H9 (cell line): ENCODE results near the gene SLC29A1. TPM values are rescaled to one million over a fixed set of nuclear protein-coding genes. Genes with fewer than 3 reads are reported as not detected.

Experiments
- DNase-seq: peaks from one replicate; pipeline ENCODE4 v3.0.0-alpha.2; 2017
- H2AFZ ChIP-seq: one replicate; pipeline ENCODE4 v1.6.1; 2013; ENCODE audit warnings: mild to moderate bottlenecking, low read length, control low read depth, moderate library complexity
- H2AK5ac ChIP-seq: 2 replicates; pipeline ENCODE4 v1.6.1; 2013; ENCODE audit warnings: low read length, control low read depth, mixed read lengths; ENCODE audit not compliant: insufficient read length
- H2BK120ac ChIP-seq: one replicate; pipeline ENCODE4 v1.6.1; 2013; ENCODE audit warnings: low read depth, mild to moderate bottlenecking, low read length, control low read depth, inconsistent platforms; ENCODE audit not compliant: poor library complexity, severe bottlenecking
- H2BK12ac ChIP-seq: 2 replicates; pipeline ENCODE4 v1.6.1; 2013; ENCODE audit warnings: low read length, control low read depth, mixed read lengths, low read depth; ENCODE audit not compliant: insufficient read length
- H2BK15ac ChIP-seq: 2 replicates; pipeline ENCODE4 v1.6.1; 2013; ENCODE audit warnings: low read depth, low read length, control low read depth
- H2BK20ac ChIP-seq: one replicate; pipeline ENCODE4 v1.6.1; 2013; ENCODE audit warnings: low read depth, mild to moderate bottlenecking, low read length, control low read depth, inconsistent platforms; ENCODE audit not compliant: poor library complexity, severe bottlenecking
- H2BK5ac ChIP-seq: 2 replicates; pipeline ENCODE4 v1.6.1; 2013; ENCODE audit warnings: low read length, control low read depth, mixed read lengths; ENCODE audit not compliant: insufficient read length
- H3K14ac ChIP-seq: 2 replicates; pipeline ENCODE4 v1.6.1; 2013; ENCODE audit warnings: low read length, control low read depth; ENCODE audit not compliant: insufficient read depth
- H3K18ac ChIP-seq: 2 replicates; pipeline ENCODE4 v1.6.1; 2013; ENCODE audit warnings: low read depth, mild to moderate bottlenecking, mixed read lengths, low read length, control low read depth; ENCODE audit not compliant: insufficient read length
- H3K23ac ChIP-seq: 2 replicates; pipeline ENCODE4 v1.6.1; 2013; ENCODE audit warnings: low read length, control low read depth, mixed read lengths, low read depth; ENCODE audit not compliant: insufficient read length
- H3K23me2 ChIP-seq: 2 replicates; pipeline ENCODE4 v1.6.1; 2013; ENCODE audit warnings: low read depth, mild to moderate bottlenecking, mixed read lengths, low read length, control low read depth; ENCODE audit not compliant: insufficient read length, poor library complexity, severe bottlenecking
- H3K27ac ChIP-seq: 2 replicates; pipeline ENCODE4 v1.5.1; 2013; ENCODE audit warnings: low read length, control low read depth, mixed read lengths, low read depth; ENCODE audit not compliant: insufficient read length
- H3K27me3 ChIP-seq: 2 replicates; pipeline ENCODE4 v1.6.1; 2013; ENCODE audit warnings: low read length, control low read depth, inconsistent platforms; ENCODE audit not compliant: insufficient read depth
- H3K4ac ChIP-seq: 2 replicates; pipeline ENCODE4 v1.6.1; 2013; ENCODE audit warnings: low read depth, mild to moderate bottlenecking, control low read depth, inconsistent platforms, low read length, moderate library complexity
- H3K4me1 ChIP-seq: 2 replicates; pipeline ENCODE4 v1.6.1; 2013; ENCODE audit warnings: low read length, control low read depth, inconsistent platforms; ENCODE audit not compliant: insufficient read depth
- H3K4me2 ChIP-seq: 2 replicates; pipeline ENCODE4 v1.6.1; 2013; ENCODE audit warnings: low read length, control low read depth, mixed read lengths; ENCODE audit not compliant: insufficient read length, insufficient read depth
- H3K56ac ChIP-seq: 2 replicates; pipeline ENCODE4 v1.6.1; 2013; ENCODE audit warnings: low read depth, mild to moderate bottlenecking, mixed read lengths, low read length, control low read depth; ENCODE audit not compliant: insufficient read length
- H3K79me1 ChIP-seq: 2 replicates; pipeline ENCODE4 v1.6.1; 2013; ENCODE audit warnings: low read depth, mild to moderate bottlenecking, moderate library complexity, low read length, control low read depth, inconsistent platforms; ENCODE audit not compliant: insufficient read depth, poor library complexity, severe bottlenecking
- H3K79me2 ChIP-seq: 2 replicates; pipeline ENCODE4 v1.6.1; 2013; ENCODE audit warnings: low read length, control low read depth, inconsistent platforms; ENCODE audit not compliant: insufficient read depth
- H3K9ac ChIP-seq: 2 replicates; pipeline ENCODE4 v1.6.1; 2013; ENCODE audit warnings: low read length, control low read depth, mixed read lengths; ENCODE audit not compliant: insufficient read length; ENCODE audit errors: extremely low read depth
- H3K9me3 ChIP-seq: one replicate; pipeline ENCODE4 v1.6.1; 2013; ENCODE audit warnings: low read depth, low read length, inconsistent platforms; ENCODE audit not compliant: control insufficient read depth
- H3T11ph ChIP-seq: one replicate; pipeline ENCODE4 v1.6.1; 2013; ENCODE audit warnings: mild to moderate bottlenecking, low read length, control low read depth, inconsistent platforms
- H4K20me1 ChIP-seq: one replicate; pipeline ENCODE4 v1.6.1; 2013; ENCODE audit not compliant: control insufficient read depth, insufficient read length, insufficient read depth
- H4K5ac ChIP-seq: 2 replicates; pipeline ENCODE4 v1.6.1; 2013; ENCODE audit warnings: low read depth, mild to moderate bottlenecking, mixed read lengths, low read length, control low read depth; ENCODE audit not compliant: insufficient read length
- H4K8ac ChIP-seq: replicated peaks from 2 replicates; pipeline ENCODE4 v1.6.1; 2013; ENCODE audit warnings: low read length, control low read depth, mixed read lengths, low read depth; ENCODE audit not compliant: insufficient read length
- H4K91ac ChIP-seq: 2 replicates; pipeline ENCODE4 v1.6.1; 2013; ENCODE audit warnings: low read depth, mild to moderate bottlenecking, moderate library complexity, mixed read lengths, low read length, control low read depth; ENCODE audit not compliant: insufficient read length
- H3K27ac Mint-ChIP-seq, 3 experiments: 2 replicates in 2 of 3; 3 replicates in 1 of 3; pipeline ENCODE4 v1.8.0; 2020 to 2021; ENCODE audit warnings: mixed read lengths in 3 of 3, mild to moderate bottlenecking in 1 of 3, moderate library complexity in 1 of 3
- H3K27me3 Mint-ChIP-seq: 2 replicates; pipeline ENCODE4 v1.8.0; 2021; ENCODE audit warnings: low read depth, mild to moderate bottlenecking, moderate library complexity, mixed read lengths
- H3K36me3 Mint-ChIP-seq, 3 experiments: 2 replicates in 2 of 3; 3 replicates in 1 of 3; pipeline ENCODE4 v1.8.0; 2020 to 2021; ENCODE audit warnings: low read depth in 3 of 3, mixed read lengths in 3 of 3; ENCODE audit not compliant: insufficient read depth in 1 of 3
- H3K4me1 Mint-ChIP-seq, 2 experiments: 2 replicates each; pipeline ENCODE4 v1.8.0; 2020; ENCODE audit warnings: mixed read lengths in 2 of 2
- H3K4me3 Mint-ChIP-seq, 2 experiments: 2 replicates in 1 of 2; 3 replicates in 1 of 2; pipeline ENCODE4 v1.8.0; 2020 to 2021; ENCODE audit warnings: mild to moderate bottlenecking in 2 of 2, mixed read lengths in 2 of 2, moderate library complexity in 1 of 2
- H3K9me3 Mint-ChIP-seq, 2 experiments: 2 replicates in 1 of 2; 3 replicates in 1 of 2; pipeline ENCODE4 v1.8.0; 2020; ENCODE audit warnings: mild to moderate bottlenecking in 2 of 2, mixed read lengths in 2 of 2, moderate library complexity in 1 of 2
- CTCF ChIP-seq: fragments of 200-600 bp; sonication (generic); conservative IDR thresholded peaks from 3 replicates; pipeline ENCODE4 v1.8.0; 2021; ENCODE audit warnings: antibody characterized with exemption, mild to moderate bottlenecking
- WGBS: extraction: QIAGEN DNeasy Blood & Tissue Kit; methylation state at CpG from one replicate; pipeline ENCODE4 v1.1.7; 2013; ENCODE audit warnings: missing lambda C conversion rate, low lambda C conversion rate, mixed read lengths; ENCODE audit not compliant: insufficient read length; ENCODE audit errors: extremely low coverage; 5-methylcytosine and 5-hydroxymethylcytosine counted together
- total RNA-seq: library from RNA; stranded (reverse); gene quantifications from 2 replicates; pipeline ENCODE4 v1.2.1, GENCODE V29; 2021

The SLC29A1 gene
- total RNA-seq, 1 experiment from 2014 or later: 124 TPM

GRCh38 chr6:44188819-44189218 is 34.6 kb upstream of the SLC29A1 start:
- no CpG with 5 or more reads among the region's 2 CpGs for WGBS
- Mint-ChIP-seq H3K27ac (no peak overlapping the region), H3K9me3 (no peaks in the 10 kb centered on the region; a peak in 1 of 5 replicates), H3K4me3 (no peak overlapping the region), H3K4me1 (peaks cover 22 to 39% of the 10 kb centered on the region in 2 experiments), H3K27me3 (peaks cover 4% of the 10 kb centered on the region), H3K36me3 (no peaks in the 10 kb centered on the region)
- Histone ChIP-seq H3K9ac (no peak overlapping the region), H2BK15ac (no peak overlapping the region), H4K8ac (no peak overlapping the region), H3K14ac (no peak overlapping the region), H3K4me1 (peaks cover 7% of the 10 kb centered on the region; the same call in 1 of the 2 replicates), H3K9me3 (no peaks in the 10 kb centered on the region), H2BK120ac (no peak overlapping the region), H2AFZ (no peak overlapping the region), H3K23ac (no peak overlapping the region), H3K18ac (no peak overlapping the region), H3K4ac (no peak overlapping the region), H3K4me2 (no peak overlapping the region), H2AK5ac (no peak overlapping the region), H4K91ac (no peak overlapping the region), H2BK12ac (no peak overlapping the region), H4K20me1 (no peaks in the 10 kb centered on the region), H2BK5ac (no peak overlapping the region), H3K56ac (no peak overlapping the region), H3K27me3 (no peaks in the 10 kb centered on the region), H3K27ac (no peak overlapping the region), H2BK20ac (no peak overlapping the region), H3T11ph (no peak overlapping the region), H3K23me2 (no peaks in the 10 kb centered on the region), H4K5ac (no peak overlapping the region), H3K79me2 (no peaks in the 10 kb centered on the region), H3K79me1 (no peaks in the 10 kb centered on the region)
- no peak for DNase-seq
- TF ChIP-seq CTCF: no peak
